A549 treated with CpdA at 1 μM for 4 hours (cell line): ENCODE measurements around the gene ZNF587B. TPM values are rescaled to one million over a fixed set of nuclear protein-coding genes. Genes with fewer than 3 reads are reported as not detected.

Experiments used
- total RNA-seq: library from RNA; stranded (reverse); fragments of 200-300 nt; extraction: Qiagen RNA extraction; gene quantifications from 5 replicates; pipeline ENCODE4 v1.2.3, GENCODE V29; 2022; ENCODE audit warnings: low read depth

Gene ZNF587B
- total RNA-seq = 6.7 to 11.5 TPM (median 8.0 TPM) in 5 replicates

GRCh38 chr19:57830071-57830602, at the start of gene ZNF587B:
Gene ZNF587B, plus strand, starts transcription at chr19:57830299. Its CDS starts 230 bp downstream, at chr19:57830529.

GRCh38 chr19:57814505-57815246, 15.4 kb upstream of the ZNF587B start, which contains the start of gene ZNF552:
Gene ZNF552, minus strand, starts transcription at chr19:57814913. Its CDS starts 170 bp downstream, at chr19:57814743.

GRCh38 chr19:57849666-57850473, 19.8 kb downstream of the ZNF587B start, which contains the start of gene ZNF587:
Gene ZNF587, plus strand, starts transcription at chr19:57849859. Its CDS starts 180 bp downstream, at chr19:57850039.

GRCh38 chr19:57888560-57889231, 58.6 kb downstream of the ZNF587B start, which contains the start of gene ZNF814:
Gene ZNF814, minus strand, starts transcription at chr19:57889037. Its CDS starts 235 bp downstream, at chr19:57888802.

Other genes with a start within 250 kb of the ZNF587B start
- gene ZIK1, start 246.2 kb upstream of the ZNF587B start, total RNA-seq = not detected in 5 replicates
- gene ZNF530, start 230.4 kb upstream of the ZNF587B start, total RNA-seq = 3.0 to 5.5 TPM (median 4.9 TPM) in 5 replicates
- 7.1 to 9.5 TPM (median 8.0 TPM) in 5 replicates for gene ZNF134, start 216.1 kb upstream of the ZNF587B start, total RNA-seq
- gene ZNF211, start 197.1 kb upstream of the ZNF587B start, total RNA-seq = 4.7 to 7.1 TPM (median 6.6 TPM) in 5 replicates
- gene ZSCAN4, start 161.4 kb upstream of the ZNF587B start, total RNA-seq = not detected in 5 replicates
- 4.3 to 5.9 TPM (median 5.6 TPM) in 5 replicates for gene ZNF551, start 148.3 kb upstream of the ZNF587B start, total RNA-seq
- not detected in 5 replicates for gene ZNF154, start 121.1 kb upstream of the ZNF587B start, total RNA-seq
- gene ZNF671, start 102.7 kb upstream of the ZNF587B start, total RNA-seq = 0.75 to 0.99 TPM (median 0.80 TPM) in 5 replicates
- 5.4 to 6.3 TPM (median 5.7 TPM) in 5 replicates for gene ZNF776, start 83.5 kb upstream of the ZNF587B start, total RNA-seq
- 5.8 to 7.7 TPM (median 6.4 TPM) in 5 replicates for gene ZNF586, start 60.6 kb upstream of the ZNF587B start, total RNA-seq
- gene ZNF552, start 15.4 kb upstream of the ZNF587B start, total RNA-seq = 4.5 to 6.2 TPM (median 4.9 TPM) in 5 replicates
- gene ZNF587, start 19.6 kb downstream of the ZNF587B start, total RNA-seq = 5.0 to 7.4 TPM (median 6.5 TPM) in 5 replicates
- 1.7 to 3.7 TPM (median 2.5 TPM) in 5 replicates for gene ZNF814, start 58.7 kb downstream of the ZNF587B start, total RNA-seq
- gene ZNF417, start 86.3 kb downstream of the ZNF587B start, total RNA-seq = 3.6 to 4.3 TPM (median 4.2 TPM) in 5 replicates
- 0.69 to 1.3 TPM (median 0.90 TPM) in 5 replicates for gene ZNF418, start 105.1 kb downstream of the ZNF587B start, total RNA-seq
- gene ZNF256, start 117.4 kb downstream of the ZNF587B start, total RNA-seq = 0.93 to 1.4 TPM (median 1.2 TPM) in 5 replicates
- gene C19orf18, start 144.2 kb downstream of the ZNF587B start, total RNA-seq = 0.08 TPM in 1 of 5 replicates, not detected in the others
- gene ZNF606, start 172.5 kb downstream of the ZNF587B start, total RNA-seq = 1.5 to 3.0 TPM (median 2.6 TPM) in 5 replicates
- gene ZSCAN1, start 203.7 kb downstream of the ZNF587B start, total RNA-seq = not detected in 5 replicates
- gene ZNF135, start 229.0 kb downstream of the ZNF587B start, total RNA-seq = 0.05 to 0.07 TPM in 2 of 5 replicates, not detected in the others